ENCODE data around the gene DHPS.

- no peak for TF ChIP-seq CTCF (conservative IDR thresholded peaks at IDR 0.05; ENCODE audit: low read depth, low read length)
- no peak for TF ChIP-seq EZH2 (IDR thresholded peaks at IDR 0.05; ENCODE audit: low read length, unreplicated experiment)
- no peak for TF ChIP-seq EZH2phosphoT487 (IDR thresholded peaks at IDR 0.05; ENCODE audit: borderline replicate concordance, low read length)
These were observed 54.7 kb downstream of the DHPS start for GRCh38 chr19:12626958-12627357.
